DND-41 (cell line): Measurements from ENCODE around the gene PRRT4.

Source experiments
- ATAC-seq: fragments of 200-7000 bp; cut with Tn5 transposase; 3 replicates; pipeline ENCODE4 v1.9.1; 2021; ENCODE audit warnings: low read depth; ENCODE audit not compliant: insufficient read depth
- DNase-seq: peaks from one replicate; pipeline ENCODE4 v3.0.0-alpha.2; 2020
- H2AFZ ChIP-seq: 2 replicates; pipeline ENCODE4 v1.6.0; 2012; ENCODE audit warnings: low read depth, low read length
- H3K27ac ChIP-seq: 2 replicates; pipeline ENCODE4 v1.5.1; 2012; ENCODE audit warnings: low read length, inconsistent platforms
- H3K27me3 ChIP-seq: fragments of 200-600 bp; sonication (generic); 2 replicates; pipeline ENCODE4 v1.6.0; 2012; ENCODE audit warnings: low read length, mild to moderate bottlenecking, inconsistent platforms; ENCODE audit not compliant: insufficient read depth, poor library complexity
- H3K36me3 ChIP-seq: 2 replicates; pipeline ENCODE4 v1.5.1; 2012; ENCODE audit warnings: low read length, inconsistent platforms; ENCODE audit not compliant: insufficient read depth
- H3K4me1 ChIP-seq: 2 replicates; pipeline ENCODE4 v1.5.1; 2012; ENCODE audit warnings: mild to moderate bottlenecking, low read length; ENCODE audit not compliant: insufficient read depth
- H3K4me2 ChIP-seq: 2 replicates; pipeline ENCODE4 v1.6.0; 2012; ENCODE audit warnings: mild to moderate bottlenecking, moderate library complexity, low read length, inconsistent platforms; ENCODE audit not compliant: insufficient read depth
- H3K4me3 ChIP-seq, 2 experiments: fragments of 200-600 bp in 1 of 2; shearing (Covaris generic) in 1 of 2; 2 replicates each; pipeline ENCODE4 v1.5.1; 2012 to 2016; ENCODE audit warnings: inconsistent platforms in 2 of 2, low read length in 2 of 2, mild to moderate bottlenecking in 2 of 2, low read depth in 1 of 2, moderate library complexity in 1 of 2
- H3K79me2 ChIP-seq: 2 replicates; pipeline ENCODE4 v1.6.0; 2012; ENCODE audit warnings: low read length, inconsistent platforms; ENCODE audit not compliant: insufficient read depth
- H3K9ac ChIP-seq: 2 replicates; pipeline ENCODE4 v1.6.0; 2012; ENCODE audit warnings: low read depth, mild to moderate bottlenecking, inconsistent platforms, low read length, moderate library complexity
- H3K9me3 ChIP-seq: 2 replicates; pipeline ENCODE4 v1.5.1; 2012; ENCODE audit warnings: low read length, moderate library complexity, mild to moderate bottlenecking, inconsistent platforms; ENCODE audit not compliant: insufficient read depth, severe bottlenecking
- H4K20me1 ChIP-seq: 2 replicates; pipeline ENCODE4 v1.6.0; 2012; ENCODE audit warnings: low read length; ENCODE audit not compliant: insufficient read depth
- EZH2 ChIP-seq: IDR thresholded peaks from 3 replicates; pipeline ENCODE4 v1.6.1; 2012; ENCODE audit warnings: borderline replicate concordance, low read depth, mild to moderate bottlenecking, moderate library complexity, low read length, inconsistent platforms; ENCODE audit not compliant: severe bottlenecking
- TF ChIP-seq, protein P1 (sequence below): IDR thresholded peaks from 2 replicates; pipeline ENCODE4 v1.5.1; 2012; ENCODE audit warnings: borderline replicate concordance, low read length, moderate library complexity, mild to moderate bottlenecking; ENCODE audit not compliant: poor library complexity, severe bottlenecking; ENCODE audit errors: extremely low read depth

The PRRT4 gene

DNA sequence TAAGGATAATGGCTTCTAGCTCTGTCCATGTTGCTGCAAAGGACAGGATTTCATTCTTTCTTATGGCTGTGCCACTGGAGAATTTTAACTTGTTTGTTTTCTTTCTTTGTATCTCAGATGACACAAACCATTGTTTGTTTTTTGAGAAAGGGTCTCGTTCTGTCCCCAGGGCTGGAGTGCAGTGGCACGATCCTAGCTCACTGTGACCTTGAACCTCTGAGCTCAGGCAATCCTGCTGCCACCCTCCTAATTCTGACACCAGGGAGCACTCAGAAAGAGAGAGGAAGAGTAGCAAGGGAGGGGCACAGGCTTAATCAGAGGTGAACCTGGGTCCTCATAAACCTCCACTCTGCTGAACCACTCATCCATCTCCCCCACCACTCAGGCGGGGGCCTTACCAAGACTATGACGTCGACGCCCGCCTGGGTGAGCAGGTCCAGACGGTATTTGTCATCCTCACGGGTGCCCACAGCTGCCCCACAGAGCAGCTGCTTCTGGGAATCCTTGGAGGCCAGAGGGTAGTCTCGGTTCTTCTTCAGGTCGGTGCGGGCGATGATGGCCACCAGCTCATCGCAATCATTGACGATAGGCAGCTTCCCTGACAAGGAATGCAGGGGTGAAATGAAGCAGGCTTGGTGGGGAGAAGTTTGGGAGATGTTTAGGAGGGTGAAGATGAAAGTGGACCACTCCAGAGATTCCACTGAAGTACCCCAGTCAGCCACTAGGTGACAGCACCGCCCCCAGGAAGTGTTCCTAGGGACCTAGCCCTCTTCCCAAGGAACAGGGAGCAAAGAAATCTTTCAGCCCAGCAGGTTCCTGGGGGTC lies 36.7 kb upstream of the PRRT4 start:
- Histone ChIP-seq H3K4me2 (no peak overlapping the region), H3K4me1 (no peaks in the 10 kb centered on the region), H3K27me3 (no peaks in the 10 kb centered on the region), H4K20me1 (0 out of 2 replicates have a peak, but pooled peaks cover 7% of the 10 kb centered on the region), H3K36me3 (peaks cover 23% of the 10 kb centered on the region), H3K9me3 (no peaks in the 10 kb centered on the region), H3K27ac (no peak overlapping the region), H3K4me3 (no peak overlapping the region), H3K79me2 (no peaks in the 10 kb centered on the region), H3K9ac (no peak overlapping the region), H2AFZ (no peak overlapping the region)
- ATAC-seq (peak; percentile 73), DNase-seq (peak; percentile 55)
- TF ChIP-seq EZH2, result no peak
- TF ChIP-seq, protein P1, sequence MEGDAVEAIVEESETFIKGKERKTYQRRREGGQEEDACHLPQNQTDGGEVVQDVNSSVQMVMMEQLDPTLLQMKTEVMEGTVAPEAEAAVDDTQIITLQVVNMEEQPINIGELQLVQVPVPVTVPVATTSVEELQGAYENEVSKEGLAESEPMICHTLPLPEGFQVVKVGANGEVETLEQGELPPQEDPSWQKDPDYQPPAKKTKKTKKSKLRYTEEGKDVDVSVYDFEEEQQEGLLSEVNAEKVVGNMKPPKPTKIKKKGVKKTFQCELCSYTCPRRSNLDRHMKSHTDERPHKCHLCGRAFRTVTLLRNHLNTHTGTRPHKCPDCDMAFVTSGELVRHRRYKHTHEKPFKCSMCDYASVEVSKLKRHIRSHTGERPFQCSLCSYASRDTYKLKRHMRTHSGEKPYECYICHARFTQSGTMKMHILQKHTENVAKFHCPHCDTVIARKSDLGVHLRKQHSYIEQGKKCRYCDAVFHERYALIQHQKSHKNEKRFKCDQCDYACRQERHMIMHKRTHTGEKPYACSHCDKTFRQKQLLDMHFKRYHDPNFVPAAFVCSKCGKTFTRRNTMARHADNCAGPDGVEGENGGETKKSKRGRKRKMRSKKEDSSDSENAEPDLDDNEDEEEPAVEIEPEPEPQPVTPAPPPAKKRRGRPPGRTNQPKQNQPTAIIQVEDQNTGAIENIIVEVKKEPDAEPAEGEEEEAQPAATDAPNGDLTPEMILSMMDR, result peak; percentile 88

DNA sequence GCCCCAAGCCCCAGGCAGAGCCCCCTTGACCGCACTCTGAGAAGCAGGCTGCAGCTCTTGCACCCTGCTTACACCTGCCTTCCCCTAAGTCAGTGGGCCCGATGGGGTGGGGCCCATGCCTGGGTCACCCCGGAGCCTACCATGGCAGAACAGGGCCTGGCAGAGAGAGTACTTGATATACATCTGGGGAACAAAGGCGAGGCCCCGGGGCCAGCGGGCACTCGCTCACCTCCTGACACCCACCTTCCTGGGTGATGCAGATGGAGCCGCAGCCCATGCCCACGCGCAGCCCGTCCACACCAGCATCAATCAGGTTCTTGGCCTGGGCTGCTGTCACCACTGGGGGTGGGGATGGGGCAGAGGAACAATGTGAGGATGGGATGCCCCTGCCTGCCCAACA lies 34.9 kb upstream of the PRRT4 start:
- DNase-seq, result no peak
- no peaks in the 10 kb centered on the region for H3K9me3 ChIP-seq
- no peak overlapping the region for H3K4me3 ChIP-seq
- H4K20me1 ChIP-seq, result 0 out of 2 replicates have a peak, but pooled peaks cover 7% of the 10 kb centered on the region
- H3K27ac ChIP-seq, result no peak overlapping the region
- no peaks in the 10 kb centered on the region for H3K27me3 ChIP-seq
- H3K36me3 ChIP-seq, result peaks cover 23% of the 10 kb centered on the region
- no peaks in the 10 kb centered on the region for H3K4me1 ChIP-seq
- no peaks in the 10 kb centered on the region for H3K79me2 ChIP-seq
- TF ChIP-seq, protein P1, result no peak
- TF ChIP-seq EZH2, result no peak
- no peak overlapping the region for H3K4me2 ChIP-seq
- H3K9ac ChIP-seq, result no peak overlapping the region
- no peak overlapping the region for H2AFZ ChIP-seq
- no peak for ATAC-seq

DNA sequence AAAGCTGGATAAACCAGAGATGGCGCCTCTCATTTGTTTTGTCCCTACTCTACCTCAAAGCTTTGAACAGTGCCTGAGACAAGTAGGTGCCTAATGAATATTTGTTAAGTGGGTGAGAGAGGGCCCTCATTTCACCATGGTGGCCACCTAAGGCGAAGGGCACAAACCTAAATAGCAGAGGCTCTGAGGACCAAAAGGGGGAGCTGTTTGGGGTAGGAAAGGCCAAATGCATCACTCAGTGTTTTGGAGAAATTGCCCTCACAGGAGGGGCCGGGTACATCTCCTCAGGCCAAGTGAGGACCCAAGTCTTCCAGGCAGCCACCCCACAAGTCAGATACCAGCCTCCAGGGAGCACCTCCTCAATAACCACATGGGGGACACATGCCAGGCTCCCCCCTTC lies 34.3 kb upstream of the PRRT4 start:
- no peaks in the 10 kb centered on the region for H3K27me3 ChIP-seq
- no peaks in the 10 kb centered on the region for H3K9me3 ChIP-seq
- H3K4me1 ChIP-seq, result no peaks in the 10 kb centered on the region
- H3K27ac ChIP-seq, result no peak overlapping the region
- H3K4me3 ChIP-seq, result no peak overlapping the region
- H3K9ac ChIP-seq, result no peak overlapping the region
- no peak for DNase-seq
- no peak overlapping the region for H2AFZ ChIP-seq
- no peak overlapping the region for H3K4me2 ChIP-seq
- TF ChIP-seq, protein P1, result peak; percentile 23
- TF ChIP-seq EZH2, result no peak
- no peaks in the 10 kb centered on the region for H3K79me2 ChIP-seq
- H4K20me1 ChIP-seq, result 0 out of 2 replicates have a peak, but pooled peaks cover 5% of the 10 kb centered on the region
- ATAC-seq, result no peak
- H3K36me3 ChIP-seq, result peaks cover 20% of the 10 kb centered on the region
